Right renal pelvis (tissue), 4 donors: Measurements from ENCODE around the gene ADARB2. TPM values are rescaled to one million over a fixed set of nuclear protein-coding genes. Genes with fewer than 3 reads are reported as not detected.

Experiments used
- DNase-seq, 4 donors: peaks; one replicate each; pipeline ENCODE4 v3.0.0-alpha.2; 2013; ENCODE audit warnings: low read depth in 4 of 4, low spot score in 3 of 4, missing footprints in 1 of 4
- polyA plus RNA-seq, 4 donors: library from polyadenylated mRNA; unstranded; fragments of 120-200 nt; gene quantifications; one replicate each; pipeline ENCODE4 v1.2.1, GENCODE V29; 2013; ENCODE audit not compliant: insufficient read length in 4 of 4

The ADARB2 gene
- polyA plus RNA-seq, 4 donors: 0.90 to 1.8 (median 1.4) TPM

DNA sequence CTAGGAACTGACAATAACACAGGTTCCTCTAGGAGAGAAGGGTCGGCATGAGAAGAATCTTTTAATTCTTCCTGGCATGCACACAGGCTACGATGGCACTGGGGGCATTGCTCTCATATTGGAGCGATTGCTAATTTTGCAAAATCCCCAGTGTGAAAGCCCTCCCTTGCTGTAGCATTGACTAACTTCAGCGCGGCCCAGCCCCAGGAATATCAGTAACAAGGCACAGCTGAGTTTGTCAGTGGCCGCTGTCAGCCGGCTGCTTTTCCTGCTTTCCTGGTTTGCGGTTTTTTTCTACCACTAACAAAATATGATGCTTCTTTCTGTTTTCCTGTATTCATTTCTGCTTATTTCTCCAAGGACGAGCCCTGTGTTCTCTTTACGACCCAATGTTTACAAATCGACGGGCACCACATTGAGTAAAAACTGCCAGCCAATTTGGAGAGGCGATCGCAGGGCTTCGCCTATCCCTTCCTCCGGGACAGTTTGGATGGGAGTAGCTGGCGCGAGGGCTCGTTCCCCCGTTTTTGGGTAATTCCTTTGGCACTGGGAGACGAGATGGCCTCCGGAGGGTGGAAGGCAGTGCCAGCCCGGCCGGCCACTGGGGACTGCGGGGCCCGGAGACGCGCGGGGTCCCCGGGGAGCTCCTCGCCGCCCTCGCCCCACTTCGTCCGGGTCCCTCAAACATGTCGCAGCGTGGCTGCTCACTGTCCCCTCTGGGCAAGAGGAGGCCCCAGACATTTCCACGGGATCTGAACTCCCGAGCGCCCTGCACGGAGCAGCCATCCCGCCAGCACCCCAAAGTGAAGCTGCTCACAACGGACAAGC lies 967 bp downstream of the ADARB2 start:
- no peak for DNase-seq

DNA sequence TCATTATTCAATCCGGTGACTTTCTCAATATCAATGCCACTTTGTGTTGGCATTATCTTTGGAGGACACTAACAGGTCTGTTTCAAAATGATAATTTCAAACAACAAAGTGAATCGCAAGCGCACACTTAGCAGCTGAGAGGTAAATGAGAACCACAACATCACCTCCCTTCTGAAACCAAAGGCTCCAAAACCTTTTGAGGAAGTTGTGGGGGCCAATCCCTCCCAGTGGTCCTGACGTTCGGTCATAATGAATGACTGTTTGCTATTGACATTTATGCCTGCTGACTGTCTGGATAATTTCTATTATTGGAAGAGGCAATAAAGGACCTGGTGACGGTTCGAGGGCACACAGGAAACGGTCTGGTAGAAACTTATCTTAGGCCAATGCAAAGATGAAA lies 1.8 kb downstream of the ADARB2 start:
- DNase-seq: no peak

DNA sequence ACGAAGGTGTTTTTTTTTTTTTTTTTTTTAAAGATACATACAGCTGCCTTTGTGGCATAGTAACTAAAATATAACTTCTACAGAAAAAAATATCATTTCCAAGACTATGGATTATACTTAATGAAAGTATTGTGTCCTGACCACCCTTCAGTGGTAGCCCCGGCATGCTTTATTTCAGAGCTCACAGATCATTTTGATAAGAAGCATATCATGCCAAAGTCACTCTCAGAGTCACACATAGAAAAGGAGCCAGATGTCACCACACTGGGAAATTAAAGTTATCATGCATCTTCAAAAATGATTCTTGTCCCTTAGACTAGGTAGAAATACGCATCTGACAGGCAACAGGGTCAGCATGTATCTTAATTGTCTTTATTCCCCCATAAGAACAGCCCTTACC lies 3.0 kb downstream of the ADARB2 start:
- DNase-seq: no peak

DNA sequence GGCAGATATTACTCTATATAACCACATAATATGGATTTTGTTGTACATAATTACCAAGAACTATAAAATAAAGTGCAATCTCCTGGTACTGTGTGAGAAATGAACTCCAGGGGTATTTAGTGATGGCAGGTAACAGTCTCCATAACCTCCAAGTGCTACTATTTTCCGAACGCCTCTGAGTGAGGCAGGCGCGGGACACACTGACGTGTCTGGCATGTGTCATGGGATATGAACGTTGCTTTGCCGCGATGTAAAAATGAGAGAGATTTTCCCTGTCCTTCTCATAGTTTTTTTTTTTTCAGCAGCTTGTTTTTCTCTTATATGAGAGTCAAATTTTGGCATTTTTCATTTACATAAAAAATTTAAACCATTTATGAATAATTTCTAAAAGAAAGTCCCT lies 3.6 kb downstream of the ADARB2 start:
- DNase-seq: no peak

DNA sequence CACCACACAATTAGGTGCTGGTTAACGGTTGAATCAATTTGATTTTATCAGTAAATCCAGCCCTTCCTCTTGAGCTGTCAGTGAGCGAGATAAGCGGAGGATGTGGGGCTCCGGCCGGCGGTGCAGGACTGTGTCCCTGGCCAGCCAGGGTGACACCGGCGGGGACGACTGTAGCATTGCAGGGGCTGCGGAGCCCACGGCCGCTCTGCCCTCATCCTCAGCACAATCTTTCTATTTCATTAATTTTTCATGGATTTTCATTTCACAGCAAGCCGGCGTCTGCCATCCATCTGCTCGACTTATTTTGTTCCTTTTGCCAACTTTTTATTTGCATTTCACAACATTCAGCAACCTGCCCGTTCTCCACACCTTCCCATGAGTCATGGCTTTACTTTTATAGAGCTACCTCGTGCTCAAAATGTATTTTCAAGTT lies 4.7 kb downstream of the ADARB2 start:
- DNase-seq: no peak

DNA sequence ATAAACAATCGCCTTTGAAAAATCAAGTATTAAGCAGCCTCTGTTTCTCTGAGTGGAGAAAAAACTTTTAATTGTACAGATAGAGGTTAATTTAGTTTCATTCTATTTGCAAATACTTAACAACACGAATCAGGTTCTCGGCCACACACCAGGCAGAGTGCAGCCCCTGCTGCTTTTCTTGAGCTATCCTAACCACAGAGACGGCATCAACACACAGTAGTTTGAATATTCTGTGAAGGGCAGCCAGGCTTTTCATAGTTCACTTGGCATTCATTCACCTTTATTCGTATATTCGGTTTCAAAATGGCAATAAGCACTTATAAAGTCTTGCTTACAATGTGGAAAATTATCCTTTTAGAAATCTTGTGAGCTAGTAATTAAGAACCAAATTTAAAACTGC lies 5.7 kb downstream of the ADARB2 start:
- no peak for DNase-seq

DNA sequence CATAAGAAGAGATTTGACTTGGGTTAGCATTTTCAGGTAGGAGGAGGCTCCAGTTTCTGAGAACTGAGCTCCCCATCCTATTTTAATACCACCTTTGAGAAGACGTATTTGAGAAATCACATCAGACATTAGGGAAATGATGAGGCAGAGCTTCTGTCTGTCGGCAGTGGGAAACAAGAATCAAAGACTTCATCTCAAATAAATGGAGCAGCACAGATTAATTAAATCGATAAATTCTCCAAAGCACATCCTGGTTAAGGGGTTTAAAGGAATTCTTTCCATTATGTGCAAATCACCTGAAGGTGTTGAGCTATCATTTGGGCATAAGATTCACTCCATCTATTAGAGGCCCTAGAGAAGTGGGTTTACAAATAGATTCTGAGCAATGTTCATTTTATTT lies 7.6 kb downstream of the ADARB2 start:
- no peak for DNase-seq

DNA sequence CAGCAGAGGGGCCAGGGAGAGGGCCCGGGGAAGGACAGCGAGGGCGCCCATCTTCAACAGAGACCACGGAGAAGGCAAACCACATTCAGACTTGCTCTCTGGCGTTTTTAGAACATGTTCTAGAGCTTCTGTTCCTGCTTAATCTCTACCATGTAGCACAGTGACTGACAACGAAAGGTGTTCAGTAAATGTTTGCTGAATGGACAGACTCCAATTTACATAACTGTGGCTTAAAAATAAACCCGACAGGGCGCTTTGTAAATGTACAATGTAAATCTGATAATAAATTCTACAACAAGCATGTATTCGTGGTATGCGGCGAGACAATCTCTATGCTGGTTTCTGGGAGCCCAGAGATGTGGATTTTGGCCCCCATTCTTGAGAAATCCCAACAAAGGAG lies 10.5 kb downstream of the ADARB2 start:
- DNase-seq: no peak

DNA sequence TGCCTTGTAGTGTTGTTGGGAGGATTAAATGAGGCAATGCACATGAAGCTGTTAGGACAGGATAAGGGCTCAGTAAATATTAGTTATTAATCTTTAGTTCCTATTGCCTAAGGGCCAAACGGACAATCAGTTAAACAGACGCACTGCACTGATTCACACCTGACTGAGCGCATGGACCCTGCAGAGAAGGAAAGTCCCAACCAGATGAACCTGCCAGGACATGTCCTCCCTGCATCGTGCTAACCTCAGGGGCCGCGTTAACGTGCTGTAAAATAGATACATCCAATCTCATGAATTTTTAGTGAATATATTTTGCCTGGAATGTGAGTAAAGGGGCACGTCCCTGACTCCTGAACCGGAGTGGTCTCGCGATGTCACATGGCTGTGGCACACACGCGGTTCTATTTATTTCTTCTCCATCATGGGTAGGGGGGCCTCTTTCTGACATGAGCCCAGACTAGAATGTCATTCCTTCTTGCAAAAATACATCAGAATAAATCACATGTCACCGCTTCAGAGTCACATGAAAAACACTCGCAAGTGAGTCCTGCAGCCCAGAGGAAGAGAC lies 12.3 kb downstream of the ADARB2 start:
- DNase-seq: no peak

DNA sequence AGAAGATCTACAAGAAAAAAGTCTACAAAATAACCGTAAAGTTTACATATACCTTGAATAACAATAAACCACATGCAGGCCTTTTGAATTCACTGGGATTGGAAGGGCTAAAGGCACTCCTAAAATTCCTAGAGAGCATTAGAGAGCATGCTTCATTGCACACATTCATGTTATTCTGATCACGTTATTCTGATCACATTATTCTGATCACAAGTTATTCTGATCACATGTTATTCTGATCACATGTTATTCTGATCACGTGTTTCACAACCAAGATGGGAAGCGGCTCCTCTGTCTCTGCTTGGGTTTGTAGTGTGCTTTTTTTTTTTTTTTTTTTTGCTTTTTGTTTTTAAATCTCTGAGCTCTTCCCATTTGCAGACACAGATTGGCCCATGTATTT lies 20.5 kb downstream of the ADARB2 start:
- DNase-seq: no peak

DNA sequence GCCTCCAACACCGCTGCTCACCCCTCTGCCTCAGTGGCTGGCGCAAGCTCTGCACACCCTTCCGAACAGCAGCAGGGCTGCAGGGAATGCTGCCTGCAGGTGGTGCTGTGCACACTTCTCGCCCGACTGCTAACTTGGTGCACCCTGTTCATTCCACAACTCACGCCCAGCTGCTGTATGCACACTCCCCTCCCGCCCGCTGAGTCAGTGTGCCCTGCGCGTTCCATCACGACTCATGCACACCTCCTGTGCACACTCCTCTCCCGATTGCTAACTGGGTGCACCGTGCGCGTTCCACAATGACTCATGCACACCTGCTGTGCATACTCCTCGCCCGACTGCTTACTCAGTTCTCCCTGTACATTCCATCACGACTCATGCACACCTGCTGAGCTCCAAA lies 21.5 kb downstream of the ADARB2 start:
- DNase-seq: no peak

DNA sequence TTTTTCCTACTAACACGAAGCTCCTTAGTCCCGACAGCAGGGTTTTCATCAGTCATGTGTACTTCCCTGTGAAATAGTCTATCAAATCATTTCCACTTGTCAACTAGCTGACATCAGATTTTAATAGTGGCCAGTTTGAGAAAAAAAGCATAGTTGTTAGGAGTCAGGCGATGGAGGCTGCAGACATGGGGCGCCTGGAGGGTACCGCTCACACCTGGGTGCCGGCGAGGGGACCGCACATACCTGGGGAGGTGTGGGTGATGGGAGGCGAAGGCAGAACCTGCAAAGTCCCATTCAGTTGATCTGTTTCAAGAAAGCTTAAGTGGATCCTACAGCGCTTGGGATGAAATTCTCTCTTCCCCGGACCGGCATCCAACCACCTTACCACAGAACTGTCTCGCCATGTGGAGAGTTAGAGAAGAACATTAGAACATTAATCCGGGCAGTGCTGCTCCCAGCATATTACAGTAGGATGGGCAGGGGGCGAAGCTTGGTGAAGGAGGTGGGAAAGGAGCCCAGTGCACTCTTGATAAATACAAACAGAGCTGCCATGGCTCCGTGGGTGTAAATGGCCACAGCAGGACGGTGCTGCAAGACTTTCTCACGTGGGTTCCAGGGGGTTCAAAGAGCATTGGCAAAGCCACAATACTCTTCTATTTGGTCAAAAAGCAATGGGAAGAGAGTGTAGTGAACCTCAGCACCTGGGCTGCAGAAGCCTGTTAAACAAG lies 24.2 kb downstream of the ADARB2 start:
- DNase-seq: no peak

DNA sequence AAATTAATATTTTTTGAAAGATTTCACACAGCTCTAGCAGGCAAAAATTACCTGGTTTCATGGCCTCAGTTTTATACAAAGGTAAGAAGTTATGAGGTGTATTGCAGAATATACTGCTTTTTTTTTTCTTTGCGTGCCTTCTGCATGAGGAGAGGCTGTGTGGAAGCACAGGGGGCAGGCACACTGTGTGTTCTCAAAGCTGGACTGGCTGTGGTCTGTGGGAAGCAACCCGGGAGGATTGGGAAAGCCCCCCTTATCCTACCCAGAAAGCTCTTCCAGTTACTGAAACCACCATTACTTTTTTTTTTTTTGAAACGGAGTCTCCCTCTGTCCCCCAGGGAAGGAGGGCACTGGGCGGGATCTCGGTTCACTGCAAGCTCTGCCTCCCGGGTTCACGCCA lies 25.0 kb downstream of the ADARB2 start:
- no peak for DNase-seq

DNA sequence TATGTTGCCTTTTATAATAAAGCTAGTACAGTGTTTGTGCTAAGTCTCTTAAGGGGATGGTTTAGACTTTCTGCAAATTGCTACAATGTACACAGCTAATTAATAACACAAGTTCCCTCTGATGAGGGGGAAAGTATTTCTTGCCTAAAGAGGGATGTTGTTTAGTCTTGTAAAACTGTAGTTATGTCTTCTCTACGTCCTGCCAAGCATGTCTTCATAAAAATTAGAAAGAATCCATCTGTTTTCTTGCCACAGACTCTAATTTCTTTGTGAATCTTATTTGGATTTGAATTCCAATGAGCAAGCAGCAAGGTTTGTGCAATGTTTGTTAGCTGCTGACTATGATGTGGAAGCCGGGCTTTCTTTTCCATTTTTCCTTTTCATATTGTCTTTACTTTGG lies 28.2 kb downstream of the ADARB2 start:
- DNase-seq: peak in 1 of 4 donors; percentile 20

DNA sequence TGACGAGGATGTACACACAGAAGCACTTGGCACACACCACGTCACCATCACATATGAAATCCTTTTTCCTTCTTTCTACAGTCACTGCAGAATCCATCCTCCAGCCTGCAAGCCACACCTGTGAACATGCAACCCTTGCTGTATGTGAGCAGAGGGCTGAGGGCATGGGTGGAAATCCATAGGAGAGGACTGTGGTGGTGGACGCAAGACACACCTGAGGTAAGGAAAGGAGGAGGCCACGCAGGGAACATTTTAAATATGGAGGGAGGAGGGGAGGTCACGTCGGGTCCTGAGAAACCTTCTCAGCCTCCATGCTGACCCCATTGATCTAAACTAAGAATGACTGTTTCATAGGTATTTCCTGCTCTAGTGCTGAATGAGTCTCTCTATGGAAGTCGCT lies 28.6 kb downstream of the ADARB2 start:
- DNase-seq: no peak

DNA sequence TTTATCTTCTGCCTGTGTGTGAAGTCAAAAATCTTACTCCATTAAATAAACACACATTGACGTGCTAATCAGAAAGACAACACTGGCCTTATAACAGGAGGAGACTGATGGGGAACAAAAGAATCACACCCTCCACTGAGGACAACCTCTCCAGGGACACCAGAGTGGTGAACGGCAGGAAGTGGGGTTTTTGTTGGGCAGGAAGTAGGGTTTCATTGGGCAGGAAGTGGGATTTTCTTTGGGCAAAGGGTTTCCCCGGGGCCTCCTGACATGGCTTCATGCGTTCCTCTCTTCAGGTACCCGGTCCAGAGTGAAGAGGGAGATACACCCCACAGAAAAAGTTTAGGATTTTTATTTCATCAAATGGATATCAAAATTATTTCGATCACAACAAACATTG lies 30.6 kb downstream of the ADARB2 start:
- DNase-seq: no peak

DNA sequence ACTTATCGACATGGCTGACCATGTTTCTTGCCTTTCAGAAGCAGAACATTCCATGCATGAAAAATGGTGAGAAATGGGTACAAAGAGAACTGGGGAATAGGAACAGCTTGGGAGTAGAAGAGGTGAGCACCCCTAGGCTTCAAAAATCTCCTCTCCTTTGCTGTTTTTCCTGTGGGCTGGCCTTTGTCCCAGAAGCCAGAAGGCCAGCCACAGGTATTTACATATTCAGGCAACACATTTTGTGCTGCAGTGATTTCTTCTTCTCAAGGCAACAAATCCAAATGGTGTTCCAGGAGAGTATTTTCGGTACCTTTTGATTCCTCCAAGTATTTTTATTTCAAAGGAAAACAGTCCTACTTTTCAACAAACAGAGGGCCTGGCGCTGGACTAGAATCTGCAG lies 31.1 kb downstream of the ADARB2 start:
- DNase-seq: no peak

DNA sequence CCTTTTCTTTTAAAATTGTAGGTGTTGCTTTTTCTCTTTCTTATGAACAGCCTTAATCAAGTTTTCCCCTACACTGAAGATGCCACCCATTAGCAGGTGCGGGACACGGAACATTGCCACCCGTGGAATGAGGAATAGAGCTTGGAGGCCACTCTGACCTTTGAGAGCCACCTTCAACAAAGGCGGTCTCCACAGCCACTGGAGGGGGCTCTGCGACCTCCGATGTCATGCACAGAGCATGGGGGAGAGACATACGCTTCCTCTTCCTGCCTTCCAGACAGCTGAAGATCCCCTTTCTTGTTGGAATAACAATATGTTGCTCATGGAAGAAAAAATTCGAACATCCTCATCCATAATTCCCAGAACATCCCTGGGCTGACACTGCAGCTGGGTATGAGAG lies 39.1 kb downstream of the ADARB2 start:
- DNase-seq: no peak

DNA sequence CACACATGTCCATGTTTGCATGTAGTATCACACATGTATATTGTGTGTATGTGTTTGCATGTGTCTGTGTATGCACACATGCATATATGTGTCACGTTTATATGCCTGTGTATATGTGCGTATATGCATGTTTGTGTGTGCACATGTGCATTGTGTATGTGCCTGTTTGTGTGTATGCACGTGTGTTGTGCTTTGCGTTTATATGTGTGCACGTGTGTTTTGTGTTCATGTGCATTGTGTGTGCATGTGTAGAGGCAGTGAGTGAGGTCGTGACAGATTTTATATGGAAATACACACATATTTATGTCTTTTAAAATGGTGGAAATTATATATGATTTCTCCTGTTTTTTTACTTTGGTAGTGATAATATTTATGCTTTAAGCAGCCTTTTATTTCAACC lies 41.2 kb downstream of the ADARB2 start:
- no peak for DNase-seq

DNA sequence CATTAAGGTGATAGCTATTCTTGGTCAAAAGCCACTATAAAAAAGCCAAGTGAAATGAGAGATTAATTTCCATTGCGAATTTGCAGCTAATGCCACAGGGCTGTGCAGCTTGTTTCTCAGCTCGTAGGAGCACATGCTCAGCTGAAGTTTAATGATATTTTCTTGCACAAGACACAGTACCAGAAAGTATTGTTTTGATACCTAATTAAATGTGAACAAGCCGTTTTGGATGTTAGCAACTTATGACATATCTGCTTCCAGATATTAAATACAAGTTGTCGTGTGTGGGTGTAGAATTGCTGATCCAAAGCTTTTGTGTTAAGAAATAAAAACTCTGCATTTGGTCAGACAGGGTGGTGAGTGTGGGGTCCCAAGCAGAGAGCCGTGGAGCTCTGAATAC lies 47.2 kb downstream of the ADARB2 start:
- DNase-seq: no peak

DNA sequence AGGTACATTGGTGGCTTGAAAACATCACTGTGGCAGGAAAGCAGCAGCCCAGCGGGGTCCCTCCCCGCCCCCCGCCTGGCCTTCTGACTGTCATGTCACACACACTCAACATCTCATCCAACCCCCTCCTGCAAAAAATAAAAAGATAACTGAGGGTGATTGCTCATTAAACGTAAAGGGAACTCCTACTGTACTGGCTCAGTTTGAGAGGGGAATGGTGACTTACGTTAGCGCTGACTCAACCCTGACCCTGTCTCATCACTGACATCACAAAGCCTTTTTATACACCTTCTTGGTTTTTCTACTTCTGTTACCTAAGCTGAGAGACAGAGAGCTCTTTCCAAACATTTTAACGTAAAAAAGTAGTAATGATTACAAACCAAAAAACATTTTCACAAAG lies 48.8 kb downstream of the ADARB2 start:
- no peak for DNase-seq

DNA sequence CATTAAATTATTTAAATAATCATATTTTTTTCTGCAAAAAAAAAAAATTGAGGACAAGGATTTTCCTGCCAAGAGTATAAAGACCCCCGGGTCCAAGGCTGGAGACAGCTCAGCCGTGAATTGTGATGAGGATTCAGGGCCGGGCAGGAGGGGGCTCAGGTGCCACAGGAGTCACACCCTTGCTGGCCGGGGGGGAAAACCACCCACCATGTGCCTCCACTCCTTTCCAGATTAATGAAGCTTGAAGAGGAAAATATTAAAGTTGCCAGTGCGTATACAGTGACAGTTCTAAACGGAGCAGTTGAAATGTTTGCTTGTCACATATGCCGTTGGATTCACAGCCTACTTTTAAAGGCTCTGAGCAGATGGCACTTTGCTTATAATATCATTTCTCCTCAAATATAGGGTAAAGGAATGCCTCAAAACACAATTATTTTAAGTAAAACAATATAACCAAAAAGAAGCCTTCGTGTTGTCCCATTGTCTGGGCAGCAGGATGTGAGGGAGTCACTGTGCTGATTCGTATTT lies 49.6 kb downstream of the ADARB2 start:
- peak in 1 of 4 donors; percentile 14 for DNase-seq
